GM18861 (cell line): ENCODE data around the gene NTRK2.
"Not testable (repeated sequence)": the region's sequence is repeated elsewhere in the genome, so short reads cannot be mapped to it uniquely, and the experiment has no call there.

Experiments
- ATAC-seq: cut with Tn5 transposase; IDR thresholded peaks from one replicate; pipeline ENCODE4 v1.9.1; 2021; ENCODE audit not compliant: unreplicated experiment

The NTRK2 gene

GRCh38 chr9:85045271-85045670 is 375.7 kb downstream of the NTRK2 start:
- no peak for ATAC-seq

GRCh38 chr9:85046475-85046874 is 376.9 kb downstream of the NTRK2 start:
- no peak for ATAC-seq

GRCh38 chr9:85053206-85053786 is 383.8 kb downstream of the NTRK2 start:
- ATAC-seq, result no peak

GRCh38 chr9:85054017-85054416 is 384.5 kb downstream of the NTRK2 start:
- no peak for ATAC-seq

GRCh38 chr9:85055506-85056202 is 386.1 kb downstream of the NTRK2 start:
- no peak for ATAC-seq

GRCh38 chr9:85056203-85056572 is 386.7 kb downstream of the NTRK2 start:
- no peak for ATAC-seq

GRCh38 chr9:85061969-85062368 is 392.4 kb downstream of the NTRK2 start:
- ATAC-seq, result no peak

GRCh38 chr9:85062385-85063022 is 393.0 kb downstream of the NTRK2 start:
- ATAC-seq, result no peak

GRCh38 chr9:85064811-85065371 is 395.4 kb downstream of the NTRK2 start:
- ATAC-seq, result no peak

- ATAC-seq, result no peak
Observed at GRCh38 chr9:85067792-85068191, 398.3 kb downstream of the NTRK2 start.

GRCh38 chr9:85069421-85069820 is 399.9 kb downstream of the NTRK2 start:
- not testable (repeated sequence) for ATAC-seq
